ENCODE data around the gene URAD. TPM values are rescaled to one million over a fixed set of nuclear protein-coding genes. Genes with fewer than 3 reads are reported as not detected.
A peak's percentile ranks its signal among the peaks of the same experiment; 100 is the strongest.

The URAD gene
- total RNA-seq, 4 donors from 2014 or later: 124 to 265 (median 168) TPM

- H3K36me3 ChIP-seq: no peaks in the 10 kb centered on the region
- peak overlapping the region; percentile 51 to 97 (median 92) for H3K27ac ChIP-seq
- no peak overlapping the region for H3K4me3 ChIP-seq
- no peaks in the 10 kb centered on the region for H3K9me3 ChIP-seq
- peaks cover 92% of the 10 kb centered on the region for H3K27me3 ChIP-seq
- H3K4me1 ChIP-seq: peaks cover 4 to 42% (median 17%) of the 10 kb centered on the region in 4 donors
- TF ChIP-seq CTCF (IDR thresholded peaks at IDR 0.05): no peak
- no peak for TF ChIP-seq POLR2AphosphoS5 (IDR thresholded peaks at IDR 0.05)
- no peak for TF ChIP-seq POLR2A (IDR thresholded peaks at IDR 0.05)
- TF ChIP-seq EP300 (IDR thresholded peaks at IDR 0.05; ENCODE audit: low read depth): no peak
- DNase-seq: no peak
- in situ Hi-C loops (cut with MboI; ENCODE audit: low pct_ligation_motif_present in 1 of 4, low pct_unique_long_range_greater_than_20kb in 1 of 4, low sequenced_read_pairs in 3 of 4) (loop anchor here in 2 of 4 donors (10.0 kb wide), 2 partner anchors 1009 to 1019 kb away; no protein-coding TSS in a partner anchor), intact Hi-C loops (cut with DNase I; ENCODE audit: low total_unique reads) (no loop called here)
- WGBS, 2 donors (ENCODE audit: low coverage in 1 of 2): 12 to 14% methylated on average over 6 to 7 of the region's 7 CpGs
Observed at GRCh38 chr13:27973961-27974662, 14.4 kb downstream of the URAD start.

- in situ Hi-C loops (cut with MboI; ENCODE audit: low pct_ligation_motif_present in 1 of 4, low pct_unique_long_range_greater_than_20kb in 1 of 4, low sequenced_read_pairs in 3 of 4): loop anchor here in 2 of 4 donors (10.0 kb wide), 2 partner anchors 1008 to 1018 kb away; no protein-coding TSS in a partner anchor
- peaks cover 4 to 43% (median 19%) of the 10 kb centered on the region in 4 donors for H3K4me1 ChIP-seq
- TF ChIP-seq CTCF (IDR thresholded peaks at IDR 0.05): no peak
- no peak for TF ChIP-seq POLR2A (IDR thresholded peaks at IDR 0.05)
- no peak for TF ChIP-seq EP300 (IDR thresholded peaks at IDR 0.05; ENCODE audit: low read depth)
- no peak for TF ChIP-seq POLR2AphosphoS5 (IDR thresholded peaks at IDR 0.05)
- H3K27ac ChIP-seq: peak overlapping the region; percentile 75 to 97 (median 92)
- intact Hi-C loops (cut with DNase I; ENCODE audit: low total_unique reads): no loop called here
- WGBS, 2 donors (ENCODE audit: low coverage in 1 of 2): 23% methylated on average over 5 of the region's 5 CpGs; no CpG with 5 or more reads in 1 of the 2 donors
- H3K4me3 ChIP-seq: no peak overlapping the region
- no peaks in the 10 kb centered on the region for H3K36me3 ChIP-seq
- peaks cover 92% of the 10 kb centered on the region for H3K27me3 ChIP-seq
- peak; percentile 37 for DNase-seq
- H3K9me3 ChIP-seq: no peaks in the 10 kb centered on the region
Observed at GRCh38 chr13:27973291-27973690, 15.2 kb downstream of the URAD start.

GRCh38 chr13:27972478-27972820, 16.0 kb downstream of the URAD start:
- intact Hi-C loops (cut with DNase I; ENCODE audit: low total_unique reads) (no loop called here), in situ Hi-C loops (cut with MboI; ENCODE audit: low pct_ligation_motif_present in 1 of 4, low pct_unique_long_range_greater_than_20kb in 1 of 4, low sequenced_read_pairs in 3 of 4) (loop anchor here in 2 of 4 donors (10.0 kb wide), 2 partner anchors 1008 to 1018 kb away; no protein-coding TSS in a partner anchor)
- TF ChIP-seq POLR2A (IDR thresholded peaks at IDR 0.05) (no peak), CTCF (IDR thresholded peaks at IDR 0.05) (no peak), POLR2AphosphoS5 (IDR thresholded peaks at IDR 0.05) (no peak), EP300 (IDR thresholded peaks at IDR 0.05; ENCODE audit: low read depth) (no peak)
- no peaks in the 10 kb centered on the region for H3K36me3 ChIP-seq
- 52% methylated on average over 2 of the region's 2 CpGs; no CpG with 5 or more reads in 1 of the 2 donors for WGBS, 2 donors (ENCODE audit: low coverage in 1 of 2)
- DNase-seq: no peak
- no peak overlapping the region for H3K4me3 ChIP-seq
- H3K4me1 ChIP-seq: peaks cover 4 to 45% (median 18%) of the 10 kb centered on the region in 4 donors
- H3K27me3 ChIP-seq: peaks cover 92% of the 10 kb centered on the region
- H3K9me3 ChIP-seq: no peaks in the 10 kb centered on the region
- peak overlapping the region; percentile 75 to 97 (median 92) for H3K27ac ChIP-seq

GRCh38 chr13:27971776-27972477, 16.6 kb downstream of the URAD start:
- in situ Hi-C loops (cut with MboI; ENCODE audit: low pct_ligation_motif_present in 1 of 4, low pct_unique_long_range_greater_than_20kb in 1 of 4, low sequenced_read_pairs in 3 of 4): loop anchor here in 2 of 4 donors (10.0 kb wide), 2 partner anchors 1007 to 1017 kb away; no protein-coding TSS in a partner anchor
- H3K9me3 ChIP-seq: no peaks in the 10 kb centered on the region
- intact Hi-C loops (cut with DNase I; ENCODE audit: low total_unique reads): no loop called here

More at GRCh38 chr13:27971776-27972477, 16.6 kb downstream of the URAD start:
- Histone ChIP-seq H3K36me3 (no peaks in the 10 kb centered on the region), H3K27ac (peak overlapping the region; percentile 75 to 97 (median 92)), H3K4me1 (peaks cover 4 to 45% (median 18%) of the 10 kb centered on the region in 4 donors), H3K27me3 (peaks cover 92% of the 10 kb centered on the region), H3K4me3 (no peak overlapping the region)
- DNase-seq: no peak
- TF ChIP-seq EP300 (IDR thresholded peaks at IDR 0.05; ENCODE audit: low read depth) (no peak), CTCF (IDR thresholded peaks at IDR 0.05) (no peak), POLR2A (IDR thresholded peaks at IDR 0.05) (no peak), POLR2AphosphoS5 (IDR thresholded peaks at IDR 0.05) (no peak)
- WGBS, 2 donors (ENCODE audit: low coverage in 1 of 2): 39% methylated on average over 7 of the region's 7 CpGs; no CpG with 5 or more reads in 1 of the 2 donors

All from transverse colon (tissue), 4 donors.